Breast epithelium (tissue), 3 donors: ENCODE results near the gene LRRC66.

Experiments used
- CTCF ChIP-seq, 3 donors: fragments of 450-650 bp; IDR thresholded peaks; one replicate each; pipeline ENCODE4 v1.5.1; 2016 to 2017; ENCODE audit warnings: antibody characterized with exemption in 3 of 3, mild to moderate bottlenecking in 3 of 3, moderate library complexity in 3 of 3
- POLR2A ChIP-seq: fragments of 450-650 bp; IDR thresholded peaks from one replicate; pipeline ENCODE4 v1.6.1; 2016; ENCODE audit warnings: antibody characterized with exemption, mild to moderate bottlenecking, moderate library complexity
- POLR2AphosphoS5 ChIP-seq, 3 donors: sonication (generic); formaldehyde crosslinking; IDR thresholded peaks; one replicate each; pipeline ENCODE4 v1.6.1; 2017; ENCODE audit warnings: antibody characterized with exemption in 3 of 3

GRCh38 chr4:51958199-51958968 is 61.8 kb downstream of the LRRC66 start:
- TF ChIP-seq CTCF (IDR thresholded peaks at IDR 0.05), result no peak
- TF ChIP-seq POLR2A, result no peak
- no peak for TF ChIP-seq POLR2AphosphoS5 (IDR thresholded peaks at IDR 0.05)
